ENCODE data around the gene ALAS2. TPM values are rescaled to one million over a fixed set of nuclear protein-coding genes. Genes with fewer than 3 reads are reported as not detected.
"Not testable (repeated sequence)": the region's sequence is repeated elsewhere in the genome, so short reads cannot be mapped to it uniquely, and the experiment has no call there.

ALAS2 gene
- total RNA-seq, 4 donors from 2014 or later: 2.1 to 23.0 (median 15.6) TPM; not detected in 1

DNA sequence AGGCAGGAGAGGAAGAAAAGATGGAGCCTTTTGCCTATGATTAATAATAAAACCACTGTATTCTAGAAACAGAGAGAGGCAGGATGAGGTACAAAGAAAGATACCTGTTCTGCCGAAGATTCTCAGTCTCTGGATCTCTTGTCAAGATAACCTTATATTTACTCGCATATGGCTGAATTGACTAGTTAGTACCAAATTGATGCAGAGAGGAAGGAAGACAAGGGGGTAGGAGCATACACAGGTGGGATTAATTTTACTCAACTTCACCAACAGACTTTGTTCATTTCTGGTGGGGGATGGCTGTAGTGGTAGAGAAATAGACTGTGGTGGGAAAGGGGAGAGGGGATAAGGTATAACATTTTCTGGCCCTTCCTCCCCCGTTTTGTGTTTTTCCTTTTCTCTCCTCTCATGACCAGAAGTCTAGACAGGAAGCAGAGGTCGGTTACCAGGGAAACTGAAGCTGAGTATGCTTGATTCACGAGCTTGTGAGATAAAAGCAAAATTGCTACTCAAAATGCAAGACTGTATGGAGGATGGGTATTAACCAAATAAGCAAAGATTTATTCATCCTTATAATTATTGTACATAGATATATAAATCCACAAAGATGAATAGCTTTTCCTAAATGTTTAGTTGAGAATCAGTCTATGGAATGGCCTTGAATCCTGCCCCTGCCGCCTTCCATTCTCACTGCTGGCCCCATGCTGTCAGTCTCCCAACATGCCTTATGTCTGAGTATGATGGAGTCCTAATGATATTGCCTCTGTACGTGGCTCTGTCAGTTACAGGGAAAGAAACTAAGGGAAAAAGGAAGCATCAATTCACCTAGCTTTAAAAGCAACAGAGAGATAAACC lies 26.3 kb upstream of the ALAS2 start:
- no peak overlapping the region for H3K4me3 ChIP-seq
- no peaks in the 10 kb centered on the region for H3K36me3 ChIP-seq
- no peaks in the 10 kb centered on the region for H3K27me3 ChIP-seq
- TF ChIP-seq, protein P1, sequence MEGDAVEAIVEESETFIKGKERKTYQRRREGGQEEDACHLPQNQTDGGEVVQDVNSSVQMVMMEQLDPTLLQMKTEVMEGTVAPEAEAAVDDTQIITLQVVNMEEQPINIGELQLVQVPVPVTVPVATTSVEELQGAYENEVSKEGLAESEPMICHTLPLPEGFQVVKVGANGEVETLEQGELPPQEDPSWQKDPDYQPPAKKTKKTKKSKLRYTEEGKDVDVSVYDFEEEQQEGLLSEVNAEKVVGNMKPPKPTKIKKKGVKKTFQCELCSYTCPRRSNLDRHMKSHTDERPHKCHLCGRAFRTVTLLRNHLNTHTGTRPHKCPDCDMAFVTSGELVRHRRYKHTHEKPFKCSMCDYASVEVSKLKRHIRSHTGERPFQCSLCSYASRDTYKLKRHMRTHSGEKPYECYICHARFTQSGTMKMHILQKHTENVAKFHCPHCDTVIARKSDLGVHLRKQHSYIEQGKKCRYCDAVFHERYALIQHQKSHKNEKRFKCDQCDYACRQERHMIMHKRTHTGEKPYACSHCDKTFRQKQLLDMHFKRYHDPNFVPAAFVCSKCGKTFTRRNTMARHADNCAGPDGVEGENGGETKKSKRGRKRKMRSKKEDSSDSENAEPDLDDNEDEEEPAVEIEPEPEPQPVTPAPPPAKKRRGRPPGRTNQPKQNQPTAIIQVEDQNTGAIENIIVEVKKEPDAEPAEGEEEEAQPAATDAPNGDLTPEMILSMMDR (IDR thresholded peaks at IDR 0.05): no peak
- TF ChIP-seq POLR2A (IDR thresholded peaks at IDR 0.05): no peak
- H3K27ac ChIP-seq: no peak overlapping the region
- H3K9me3 ChIP-seq: no peaks in the 10 kb centered on the region
- DNase-seq: no peak
- intact Hi-C loops (cut with DNase I; ENCODE audit: low total_unique reads): loop anchor here (5.0 kb wide), 1 partner anchor 505 kb away; no protein-coding TSS in a partner anchor
- no peaks in the 10 kb centered on the region for H3K4me1 ChIP-seq

DNA sequence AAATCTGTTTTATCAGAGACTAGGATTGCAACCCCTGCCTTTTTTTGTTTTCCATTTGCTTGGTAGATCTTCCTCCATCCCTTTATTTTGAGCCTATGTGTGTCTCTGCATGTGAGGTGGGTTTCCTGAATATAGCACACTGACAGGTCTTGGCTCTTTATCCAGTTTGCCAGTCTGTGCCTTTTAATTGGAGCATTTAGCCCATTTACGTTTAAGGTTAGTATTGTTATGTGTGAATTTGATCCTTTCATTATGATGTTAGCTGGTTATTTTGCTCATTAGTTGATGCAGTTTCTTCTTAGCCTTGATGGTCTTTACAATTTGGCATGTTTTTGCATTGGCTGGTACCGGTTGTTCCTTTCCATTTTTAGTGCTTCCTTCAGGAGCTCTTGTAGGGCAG lies 19.8 kb upstream of the ALAS2 start:
- DNase-seq; intact Hi-C loops (cut with DNase I; ENCODE audit: low total_unique reads); H3K4me1 ChIP-seq; H3K27me3 ChIP-seq; H3K9me3 ChIP-seq; H3K36me3 ChIP-seq; H3K4me3 ChIP-seq; H3K27ac ChIP-seq: not testable (repeated sequence)

DNA sequence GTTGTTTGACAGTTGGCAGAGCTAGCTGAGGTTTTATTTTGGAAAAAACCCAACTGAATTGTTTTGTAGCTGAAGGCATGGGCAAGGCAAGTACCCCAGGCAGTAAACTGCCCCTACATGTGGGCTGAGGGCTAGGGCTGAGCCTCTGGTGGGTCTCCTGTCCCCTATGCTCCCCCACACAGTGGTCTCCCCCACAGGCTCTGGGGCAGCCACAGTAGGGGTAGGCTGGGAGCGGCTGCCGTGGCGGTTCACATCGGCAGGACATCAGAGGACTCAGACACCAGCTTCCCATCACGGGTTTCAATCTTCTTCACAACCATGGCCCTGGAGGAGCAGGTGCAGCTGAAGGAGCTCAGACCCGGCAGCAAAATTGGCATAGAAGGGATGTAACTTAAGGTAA lies 10.7 kb upstream of the ALAS2 start:
- intact Hi-C loops (cut with DNase I; ENCODE audit: low total_unique reads): no loop called here
- no peak overlapping the region for H3K27ac ChIP-seq

DNA sequence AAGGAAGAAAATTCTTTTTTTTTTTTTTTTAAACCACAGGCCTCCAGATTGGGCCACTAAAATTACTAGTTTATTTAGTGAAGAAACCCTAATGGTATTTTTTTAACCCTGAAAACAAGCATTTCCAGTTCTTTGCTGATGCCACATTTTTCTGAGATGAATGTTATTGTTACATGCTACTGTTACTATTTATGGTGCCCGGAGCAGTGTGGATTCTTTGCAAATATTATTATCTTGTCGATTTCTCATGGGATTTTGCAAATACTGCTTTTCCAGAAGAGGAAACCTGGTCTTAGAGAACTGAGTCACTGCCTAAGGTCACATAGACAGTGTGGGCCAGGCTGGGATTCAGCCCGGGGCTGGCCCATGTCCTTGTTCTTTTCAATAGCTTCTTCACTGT lies 8.7 kb upstream of the ALAS2 start:
- H3K27me3 ChIP-seq: no peaks in the 10 kb centered on the region
- no peaks in the 10 kb centered on the region for H3K4me1 ChIP-seq
- TF ChIP-seq POLR2A (IDR thresholded peaks at IDR 0.05): no peak
- TF ChIP-seq, protein P1 (IDR thresholded peaks at IDR 0.05): no peak
- H3K4me3 ChIP-seq: no peak overlapping the region
- H3K36me3 ChIP-seq: no peaks in the 10 kb centered on the region
- intact Hi-C loops (cut with DNase I; ENCODE audit: low total_unique reads): no loop called here
- no peaks in the 10 kb centered on the region for H3K9me3 ChIP-seq
- H3K27ac ChIP-seq: no peak overlapping the region
- DNase-seq: no peak

More for the DNA sequence above, 10.7 kb upstream of the ALAS2 start:
- Histone ChIP-seq H3K4me3 (no peak overlapping the region), H3K36me3 (no peaks in the 10 kb centered on the region), H3K4me1 (no peaks in the 10 kb centered on the region), H3K27me3 (no peaks in the 10 kb centered on the region), H3K9me3 (no peaks in the 10 kb centered on the region)
- no peak for TF ChIP-seq POLR2A (IDR thresholded peaks at IDR 0.05)
- TF ChIP-seq, protein P1 (IDR thresholded peaks at IDR 0.05): no peak
- no peak for DNase-seq

DNA sequence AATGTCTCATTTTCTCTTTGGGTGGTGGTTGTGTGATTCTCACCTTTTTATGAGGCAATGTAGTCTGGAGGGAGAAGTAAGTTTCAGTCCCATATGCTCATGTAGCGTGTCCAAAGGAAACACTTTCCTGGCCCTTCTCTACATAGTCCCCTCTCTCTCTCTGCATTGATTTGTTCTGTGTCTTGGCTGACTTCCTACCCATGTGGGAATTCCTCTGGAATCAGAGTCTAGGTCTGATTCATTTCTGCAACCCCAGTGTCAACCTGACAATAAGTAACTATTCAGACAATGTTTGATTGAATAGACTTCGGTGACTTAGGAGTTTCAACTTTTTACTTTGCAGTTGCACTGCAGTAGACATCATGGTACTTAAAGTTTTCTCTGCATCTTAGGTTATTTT lies 2.7 kb upstream of the ALAS2 start:
- Histone ChIP-seq H3K27me3 (no peaks in the 10 kb centered on the region), H3K4me1 (no peaks in the 10 kb centered on the region), H3K36me3 (no peaks in the 10 kb centered on the region), H3K27ac (no peak overlapping the region), H3K9me3 (no peaks in the 10 kb centered on the region), H3K4me3 (no peak overlapping the region)
- TF ChIP-seq POLR2A (IDR thresholded peaks at IDR 0.05): no peak
- TF ChIP-seq, protein P1 (IDR thresholded peaks at IDR 0.05): no peak
- intact Hi-C loops (cut with DNase I; ENCODE audit: low total_unique reads): no loop called here
- no peak for DNase-seq
